ENCODE data around the gene RGS10. TPM values are rescaled to one million over a fixed set of nuclear protein-coding genes. Genes with fewer than 3 reads are reported as not detected.

Gene RGS10
- polyA plus RNA-seq, 3 donors: 57.1 to 87.2 (median 75.8) TPM

DNA sequence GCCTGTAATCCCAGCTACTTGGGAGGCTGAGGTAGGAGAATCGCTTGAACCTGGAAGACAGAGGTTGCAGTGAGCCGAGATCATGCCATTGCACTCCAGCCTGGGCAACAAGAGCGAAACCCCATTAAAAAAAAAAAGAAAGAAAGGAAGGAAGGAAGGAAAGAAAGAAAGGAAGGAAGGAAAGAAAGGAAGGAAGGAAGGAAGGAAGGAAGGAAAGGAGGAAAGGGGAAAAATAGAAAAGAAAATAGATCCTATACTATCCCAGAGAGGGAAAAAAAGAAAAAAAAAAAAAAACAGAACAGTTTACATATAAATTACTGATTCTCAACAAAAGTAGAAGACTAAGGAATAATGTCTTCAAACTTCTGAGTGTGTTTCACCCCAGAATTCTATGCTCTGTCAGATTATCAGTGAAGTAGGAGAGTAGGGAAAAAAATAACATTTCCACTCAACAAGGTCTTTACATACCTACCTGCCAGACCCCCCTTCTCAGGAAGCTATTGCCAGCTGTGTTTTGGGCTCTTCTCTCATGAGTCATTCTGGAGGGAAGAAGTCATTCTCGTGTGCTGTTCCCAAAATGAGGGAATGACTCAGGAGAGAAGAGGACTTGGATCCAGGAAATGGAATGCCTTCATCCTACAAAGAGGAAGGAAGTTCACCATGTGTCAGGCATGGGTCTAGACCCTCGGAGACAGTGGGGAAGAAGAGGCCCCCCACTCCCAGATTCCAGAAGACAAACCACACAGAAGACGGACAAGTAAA, 20.9 kb downstream of the RGS10 start:
- Mint-ChIP-seq H3K9me3 (peaks cover 0 to 2% (median 0%) of the 10 kb centered on the region in 7 donors), H3K4me1 (peaks cover 25% of the 10 kb centered on the region), H3K4me3 (no peak overlapping the region), H3K27me3 (ENCODE audit: low read depth in 3 of 3) (peaks cover 2% of the 10 kb centered on the region in 3 donors), H3K36me3 (peaks cover 64 to 82% of the 10 kb centered on the region in 2 donors), H3K27ac (peak overlapping the region in 2 of 7 donors; percentile 29 to 36)
- no peaks in the 10 kb centered on the region for H3K9me3 ChIP-seq (replicated peaks in 1 of 2; ENCODE audit: control insufficient read depth in 1 of 2, insufficient read depth in 1 of 2, low read length in 2 of 2)
- no peak overlapping the region for H3K9ac ChIP-seq (ENCODE audit: insufficient read depth, low read length, poor library complexity, severe bottlenecking)
- H3K27me3 ChIP-seq (ENCODE audit: control insufficient read depth in 2 of 2, insufficient read depth in 2 of 2, low read length in 2 of 2): no peaks in the 10 kb centered on the region
- DNase-seq: no peak
- H3K36me3 ChIP-seq (replicated peaks in 1 of 2; ENCODE audit: control insufficient read depth in 1 of 2, insufficient read depth in 2 of 2, low read length in 2 of 2): peaks cover 33 to 69% of the 10 kb centered on the region in 2 donors
- intact Hi-C loops (cut with micrococcal nuclease): no loop called here
- no peak overlapping the region for H3K4me3 ChIP-seq (replicated peaks in 1 of 3; ENCODE audit: low read depth in 2 of 3, low read length in 3 of 3)
- H3K27ac ChIP-seq (ENCODE audit: low read depth in 1 of 2, low read length in 2 of 2): no peak overlapping the region
- WGBS (ENCODE audit: insufficient coverage): 100% methylated on average over 1 of the region's 6 CpGs
- H3K4me1 ChIP-seq (ENCODE audit: control insufficient read depth in 1 of 2, insufficient read depth in 2 of 2, low read length in 2 of 2): peaks cover 21 to 24% of the 10 kb centered on the region in 2 donors
- H4K20me1 ChIP-seq (ENCODE audit: insufficient read depth, low read length): peaks cover 32% of the 10 kb centered on the region
- no peaks in the 10 kb centered on the region for H3K79me2 ChIP-seq (ENCODE audit: insufficient read depth, low read length)
- H3K4me2 ChIP-seq (replicated peaks; ENCODE audit: extremely low read depth, low read length, poor library complexity, severe bottlenecking): no peak overlapping the region
- H2AFZ ChIP-seq (ENCODE audit: insufficient read depth, low read depth, low read length, poor library complexity, severe bottlenecking): no peak overlapping the region
- TF ChIP-seq, protein P1, sequence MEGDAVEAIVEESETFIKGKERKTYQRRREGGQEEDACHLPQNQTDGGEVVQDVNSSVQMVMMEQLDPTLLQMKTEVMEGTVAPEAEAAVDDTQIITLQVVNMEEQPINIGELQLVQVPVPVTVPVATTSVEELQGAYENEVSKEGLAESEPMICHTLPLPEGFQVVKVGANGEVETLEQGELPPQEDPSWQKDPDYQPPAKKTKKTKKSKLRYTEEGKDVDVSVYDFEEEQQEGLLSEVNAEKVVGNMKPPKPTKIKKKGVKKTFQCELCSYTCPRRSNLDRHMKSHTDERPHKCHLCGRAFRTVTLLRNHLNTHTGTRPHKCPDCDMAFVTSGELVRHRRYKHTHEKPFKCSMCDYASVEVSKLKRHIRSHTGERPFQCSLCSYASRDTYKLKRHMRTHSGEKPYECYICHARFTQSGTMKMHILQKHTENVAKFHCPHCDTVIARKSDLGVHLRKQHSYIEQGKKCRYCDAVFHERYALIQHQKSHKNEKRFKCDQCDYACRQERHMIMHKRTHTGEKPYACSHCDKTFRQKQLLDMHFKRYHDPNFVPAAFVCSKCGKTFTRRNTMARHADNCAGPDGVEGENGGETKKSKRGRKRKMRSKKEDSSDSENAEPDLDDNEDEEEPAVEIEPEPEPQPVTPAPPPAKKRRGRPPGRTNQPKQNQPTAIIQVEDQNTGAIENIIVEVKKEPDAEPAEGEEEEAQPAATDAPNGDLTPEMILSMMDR (IDR thresholded peaks at IDR 0.05): no peak

DNA sequence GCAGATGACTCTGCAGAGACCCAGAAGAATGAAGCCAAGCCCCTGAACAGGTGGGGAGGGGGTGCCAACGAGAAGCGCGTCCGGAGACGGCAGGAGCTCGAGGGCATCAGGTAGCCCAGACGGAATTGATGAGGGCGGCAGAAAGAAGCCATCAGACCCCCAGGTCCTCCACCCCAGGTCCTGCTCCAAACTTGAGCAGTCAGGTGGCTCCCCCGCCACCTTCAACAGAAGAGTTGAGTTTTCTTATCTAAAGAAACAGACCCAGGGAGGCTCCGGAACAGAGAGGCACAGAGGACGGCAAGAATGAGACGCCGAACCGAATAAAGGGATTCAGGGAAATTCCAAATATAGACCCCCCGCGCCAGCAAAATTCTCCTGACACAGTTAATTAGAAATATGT, 22.2 kb downstream of the RGS10 start:
- H2AFZ ChIP-seq (ENCODE audit: insufficient read depth, low read depth, low read length, poor library complexity, severe bottlenecking): no peak overlapping the region
- no peak overlapping the region for H3K4me3 Mint-ChIP-seq
- WGBS (ENCODE audit: insufficient coverage): 100% methylated on average over 5 of the region's 16 CpGs
- H3K4me1 ChIP-seq (ENCODE audit: control insufficient read depth in 1 of 2, insufficient read depth in 2 of 2, low read length in 2 of 2): peaks cover 33 to 37% of the 10 kb centered on the region in 2 donors
- peaks cover 0 to 2% (median 0%) of the 10 kb centered on the region in 7 donors for H3K9me3 Mint-ChIP-seq
- H3K9me3 ChIP-seq (replicated peaks in 1 of 2; ENCODE audit: control insufficient read depth in 1 of 2, insufficient read depth in 1 of 2, low read length in 2 of 2): no peaks in the 10 kb centered on the region
- H3K4me1 Mint-ChIP-seq: peaks cover 38% of the 10 kb centered on the region
- H3K27me3 Mint-ChIP-seq (ENCODE audit: low read depth in 3 of 3): peaks cover 2% of the 10 kb centered on the region in 3 donors
- peaks cover 22% of the 10 kb centered on the region for H4K20me1 ChIP-seq (ENCODE audit: insufficient read depth, low read length)
- peaks cover 53 to 76% of the 10 kb centered on the region in 2 donors for H3K36me3 Mint-ChIP-seq
- no peaks in the 10 kb centered on the region for H3K79me2 ChIP-seq (ENCODE audit: insufficient read depth, low read length)
- H3K27ac Mint-ChIP-seq: no peak overlapping the region
- no peak overlapping the region for H3K4me2 ChIP-seq (replicated peaks; ENCODE audit: extremely low read depth, low read length, poor library complexity, severe bottlenecking)
- H3K27ac ChIP-seq (ENCODE audit: low read depth in 1 of 2, low read length in 2 of 2): no peak overlapping the region
- intact Hi-C loops (cut with micrococcal nuclease): no loop called here
- no peak for DNase-seq
- no peak overlapping the region for H3K9ac ChIP-seq (ENCODE audit: insufficient read depth, low read length, poor library complexity, severe bottlenecking)
- H3K4me3 ChIP-seq (replicated peaks in 1 of 3; ENCODE audit: low read depth in 2 of 3, low read length in 3 of 3): no peak overlapping the region
- TF ChIP-seq, protein P1 (IDR thresholded peaks at IDR 0.05): no peak
- peaks cover 26 to 60% of the 10 kb centered on the region in 2 donors for H3K36me3 ChIP-seq (replicated peaks in 1 of 2; ENCODE audit: control insufficient read depth in 1 of 2, insufficient read depth in 2 of 2, low read length in 2 of 2)
- H3K27me3 ChIP-seq (ENCODE audit: control insufficient read depth in 2 of 2, insufficient read depth in 2 of 2, low read length in 2 of 2): no peaks in the 10 kb centered on the region
